NCI-H510A treated with DMSO at 0.1 percent for 48 hours (cell line): ENCODE results near the gene PLAC1.

Source experiments
- DNase-seq: peaks from one replicate; lab custom pipeline; 2025; lab: John Stamatoyannopoulos, UW

Gene PLAC1

GRCh38 chrX:134631426-134632346 is 26.6 kb downstream of the PLAC1 start:
- no peak for DNase-seq

GRCh38 chrX:134628663-134629062 is 29.6 kb downstream of the PLAC1 start:
- no peak for DNase-seq

DNA sequence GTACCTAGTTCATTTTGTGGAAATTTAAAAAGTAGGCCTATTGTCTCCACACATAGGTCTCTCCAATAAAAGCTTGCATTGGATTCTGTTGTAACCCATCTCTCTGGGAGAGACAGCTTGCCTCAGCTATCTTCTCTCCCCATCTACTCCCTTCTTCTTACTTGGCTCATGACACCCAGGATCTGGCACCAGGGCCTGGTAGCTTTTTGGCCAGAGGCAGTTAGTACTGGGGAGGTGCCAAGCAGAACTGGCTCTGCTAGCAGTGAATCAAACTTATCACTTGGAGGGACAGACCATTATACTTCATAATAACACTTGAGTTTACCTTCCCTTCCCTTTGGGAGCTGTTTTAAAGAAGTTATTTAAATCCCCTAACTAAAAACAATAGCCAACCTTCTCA is 31.8 kb downstream of the PLAC1 start:
- DNase-seq = no peak

DNA sequence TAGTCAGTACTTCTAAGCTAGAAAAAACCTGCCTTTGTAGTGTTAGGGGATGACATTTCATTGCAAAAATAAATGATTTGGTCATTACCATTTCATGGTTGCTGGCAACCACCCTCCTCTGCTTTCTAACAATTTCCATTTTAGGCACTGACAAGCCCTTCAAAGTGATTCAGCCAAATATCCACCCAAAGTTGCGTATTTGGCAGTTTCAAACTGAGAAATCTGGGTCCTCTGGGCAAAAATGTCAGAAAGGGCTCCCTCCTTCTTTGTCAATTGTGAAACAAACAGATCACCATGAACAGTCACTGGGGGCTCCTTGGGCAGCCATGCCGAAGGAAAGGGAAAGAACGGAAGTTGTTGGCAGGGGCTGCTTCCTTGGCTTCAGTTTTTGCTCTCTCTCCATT is 33.0 kb downstream of the PLAC1 start:
- no peak for DNase-seq

DNA sequence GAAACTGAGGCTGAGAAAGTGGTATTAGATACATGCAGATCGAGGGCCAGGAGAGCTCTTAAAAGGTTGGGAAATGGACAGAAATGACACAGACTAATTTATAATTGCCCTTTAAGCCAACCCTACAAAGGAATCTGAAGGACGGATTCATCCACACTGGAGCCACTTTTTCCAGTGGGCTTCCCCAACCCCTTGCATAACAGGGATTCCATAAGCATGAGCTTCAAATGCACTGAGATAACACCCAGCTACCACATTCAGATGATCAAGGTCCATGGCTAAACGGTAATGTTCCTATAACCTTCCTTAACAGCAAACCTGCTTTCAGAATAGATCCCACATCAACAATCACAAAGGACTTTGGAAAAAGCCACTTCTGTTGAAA is 34.2 kb downstream of the PLAC1 start:
- no peak for DNase-seq

DNA sequence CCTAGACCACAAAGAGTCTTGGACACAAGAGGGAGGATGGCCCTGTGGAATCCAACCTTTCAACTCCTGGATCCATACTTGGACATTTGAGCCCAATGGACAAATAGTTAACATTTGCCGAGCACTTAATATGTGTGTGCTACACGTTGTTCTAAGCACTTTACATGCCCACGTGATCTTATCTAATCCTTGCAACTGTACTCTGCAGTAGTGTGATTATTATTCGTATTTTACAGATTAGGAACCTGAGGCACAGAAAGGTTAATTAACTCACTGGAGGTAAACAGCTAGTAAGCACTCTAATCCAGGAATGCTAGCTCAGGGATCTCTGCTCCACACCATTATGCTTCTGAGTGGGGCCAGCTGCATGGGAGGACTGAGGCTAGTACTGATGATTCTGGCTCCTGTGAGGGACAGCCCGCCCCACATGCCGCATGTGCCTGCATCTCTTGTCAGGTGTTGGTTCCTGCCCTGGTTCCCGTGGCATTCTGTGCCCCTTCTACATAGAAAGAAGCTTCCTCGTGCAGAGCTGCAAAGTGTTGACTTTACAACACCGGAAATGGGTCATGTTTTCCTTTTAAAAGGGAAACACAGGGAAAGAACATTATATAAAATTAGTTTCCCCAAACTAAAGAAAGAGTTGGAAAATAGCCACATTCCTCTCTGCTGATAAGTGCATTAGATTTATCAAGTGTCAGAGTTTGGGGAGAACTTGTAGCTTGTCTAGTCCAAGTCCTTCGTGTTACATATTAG is 34.8 kb downstream of the PLAC1 start:
- DNase-seq = no peak

GRCh38 chrX:134622813-134623185 is 35.5 kb downstream of the PLAC1 start:
- DNase-seq = no peak

DNA sequence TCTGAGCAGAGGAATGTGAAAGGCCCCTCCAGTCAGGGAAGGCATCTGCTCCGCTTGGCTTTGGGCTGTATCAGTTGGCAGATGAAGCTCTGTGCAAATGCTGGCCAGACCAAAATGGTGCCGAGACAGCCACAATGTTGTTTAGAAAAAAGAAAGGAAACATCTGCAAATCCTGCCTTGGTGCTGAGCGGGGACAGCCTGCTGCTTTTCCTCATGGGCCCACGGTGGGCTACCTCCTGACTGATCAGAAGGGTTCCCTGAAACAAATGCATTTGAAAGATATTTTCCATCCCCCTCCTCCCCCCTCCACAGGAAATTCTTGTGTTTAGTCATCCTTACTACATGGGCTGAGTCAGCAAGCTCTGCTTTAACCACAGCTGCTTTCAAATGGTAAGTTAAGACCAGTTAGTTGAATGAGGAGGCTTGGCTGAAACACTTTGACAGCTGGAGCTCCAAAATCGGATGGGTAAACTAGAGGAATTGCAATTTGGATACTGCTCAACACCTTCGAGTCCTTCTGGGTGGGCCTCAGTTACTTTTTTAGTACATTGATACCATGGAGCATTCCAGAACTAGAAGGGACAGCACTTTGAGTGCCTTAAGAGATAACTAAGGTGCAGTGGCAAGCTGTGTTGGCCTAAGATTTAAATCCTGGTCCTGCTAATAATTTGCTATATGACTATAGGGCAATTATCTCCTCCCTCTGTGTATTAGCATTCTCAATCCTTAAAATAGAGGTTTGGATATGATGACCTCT is 36.0 kb downstream of the PLAC1 start:
- DNase-seq = no peak

DNA sequence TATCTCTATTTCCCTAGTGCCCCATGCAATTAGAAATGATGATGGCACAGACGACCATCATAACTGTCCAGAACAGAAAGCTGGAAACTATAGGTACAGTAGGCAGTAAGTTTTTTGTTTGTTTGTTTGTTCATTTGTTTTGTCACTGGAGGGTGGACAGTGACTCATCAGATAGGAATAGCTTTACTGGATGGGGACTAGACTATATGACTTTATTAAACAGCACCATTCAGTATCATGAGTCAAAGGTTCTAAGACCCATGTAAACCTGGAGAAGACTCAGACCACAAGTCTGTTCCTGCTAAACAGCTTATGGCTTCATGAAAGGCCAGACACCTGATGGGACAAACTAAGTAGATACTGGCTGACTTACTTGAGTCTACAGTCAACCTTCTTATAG is 38.4 kb downstream of the PLAC1 start:
- no peak for DNase-seq

DNA sequence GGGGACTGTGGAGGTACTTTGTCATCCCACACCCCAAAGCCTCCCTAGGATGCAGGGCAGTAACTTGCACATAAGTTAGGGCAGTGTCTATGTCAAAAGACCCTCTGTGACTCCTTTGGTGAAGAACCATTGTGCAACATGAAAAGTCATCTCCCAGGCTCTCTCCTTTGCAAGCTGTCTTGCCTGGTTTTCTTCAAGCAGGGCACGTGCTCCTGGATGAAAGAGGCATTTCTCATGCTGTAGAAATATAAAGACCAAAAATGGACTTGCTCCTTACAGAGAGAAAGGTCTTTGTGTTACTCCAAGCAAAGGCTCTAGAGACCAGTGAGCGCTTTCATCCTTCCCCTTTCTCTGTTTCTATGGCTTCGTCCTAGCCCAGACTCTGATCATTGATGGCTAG is 44.9 kb downstream of the PLAC1 start:
- no peak for DNase-seq

- no peak for DNase-seq
Observed at GRCh38 chrX:134608153-134608552, 50.1 kb downstream of the PLAC1 start.

GRCh38 chrX:134607523-134607922 is 50.7 kb downstream of the PLAC1 start:
- no peak for DNase-seq

DNA sequence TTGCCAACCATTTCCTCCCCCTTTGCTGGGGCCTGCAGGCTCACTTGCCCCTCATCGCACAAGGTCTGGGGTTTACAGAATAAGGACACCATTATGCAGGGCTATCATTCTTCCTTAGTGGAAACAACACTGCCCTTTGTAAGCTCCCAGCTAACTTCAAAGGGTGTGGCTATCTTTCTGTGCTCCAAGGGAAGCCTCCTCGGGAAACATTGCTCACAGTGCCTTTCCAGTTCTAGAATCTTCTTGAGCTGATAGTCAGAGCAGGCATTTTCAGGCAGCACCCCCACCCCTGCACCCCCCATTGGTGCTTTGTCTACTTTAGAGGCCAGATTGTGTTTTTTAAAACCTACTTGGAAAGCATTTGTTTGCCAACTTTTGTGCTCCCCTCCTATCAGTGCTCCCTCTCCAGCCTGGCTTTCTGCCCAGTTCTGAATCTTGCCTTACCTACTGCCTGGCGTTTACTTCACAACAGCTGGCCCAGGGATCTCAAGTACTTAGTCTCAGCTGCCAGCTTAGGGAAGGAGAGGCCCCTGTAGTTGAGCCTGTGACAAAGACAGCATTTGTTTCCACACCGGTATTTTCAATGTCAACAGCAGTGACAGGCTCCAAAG is 53.5 kb downstream of the PLAC1 start:
- DNase-seq = peak; percentile 82

- DNase-seq = no peak
Observed at GRCh38 chrX:134603806-134604700, 54.2 kb downstream of the PLAC1 start.

DNA sequence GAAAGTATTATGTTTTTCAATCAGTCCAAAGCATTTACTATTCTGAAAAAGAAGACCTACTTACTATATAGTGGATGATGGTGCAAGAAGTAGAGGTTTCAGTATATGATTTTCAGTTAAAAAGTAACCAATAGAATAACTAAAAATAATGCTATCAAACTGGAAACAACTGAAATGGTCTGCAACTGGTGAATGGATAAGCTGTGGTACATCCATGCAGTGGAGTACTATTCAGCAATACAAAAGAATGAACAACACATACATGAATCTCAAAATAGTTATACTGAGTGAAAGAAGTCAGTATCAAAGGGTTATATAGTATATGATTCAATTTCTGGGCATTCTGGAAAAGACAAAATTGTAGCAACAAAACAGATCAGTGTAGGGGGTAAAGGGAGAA is 55.9 kb downstream of the PLAC1 start:
- no peak for DNase-seq

DNA sequence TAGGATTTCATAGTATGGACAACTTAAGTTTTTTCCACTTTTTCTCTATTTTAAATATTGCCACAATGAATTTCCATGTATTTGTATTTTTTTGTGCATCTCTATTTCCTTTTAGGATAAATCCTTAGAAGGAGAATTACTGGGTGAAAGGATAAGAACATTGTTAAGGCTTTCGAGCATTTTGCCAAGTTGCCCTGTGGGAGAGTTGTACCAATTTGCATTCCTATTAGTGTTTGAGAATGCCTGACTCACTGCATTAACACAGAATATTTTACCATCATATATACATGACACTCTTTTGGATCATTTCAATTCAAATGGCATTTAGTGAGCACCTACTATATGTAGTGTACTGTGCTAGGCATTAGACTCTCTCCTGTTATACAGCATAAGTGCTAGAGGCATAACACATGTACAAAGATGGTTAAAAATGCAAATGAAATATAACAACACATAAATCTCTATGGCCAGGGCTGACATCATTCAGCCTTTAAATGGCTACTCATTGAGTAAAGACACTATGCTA is 57.0 kb downstream of the PLAC1 start:
- DNase-seq = no peak

GRCh38 chrX:134600714-134601113 is 57.6 kb downstream of the PLAC1 start:
- no peak for DNase-seq

DNA sequence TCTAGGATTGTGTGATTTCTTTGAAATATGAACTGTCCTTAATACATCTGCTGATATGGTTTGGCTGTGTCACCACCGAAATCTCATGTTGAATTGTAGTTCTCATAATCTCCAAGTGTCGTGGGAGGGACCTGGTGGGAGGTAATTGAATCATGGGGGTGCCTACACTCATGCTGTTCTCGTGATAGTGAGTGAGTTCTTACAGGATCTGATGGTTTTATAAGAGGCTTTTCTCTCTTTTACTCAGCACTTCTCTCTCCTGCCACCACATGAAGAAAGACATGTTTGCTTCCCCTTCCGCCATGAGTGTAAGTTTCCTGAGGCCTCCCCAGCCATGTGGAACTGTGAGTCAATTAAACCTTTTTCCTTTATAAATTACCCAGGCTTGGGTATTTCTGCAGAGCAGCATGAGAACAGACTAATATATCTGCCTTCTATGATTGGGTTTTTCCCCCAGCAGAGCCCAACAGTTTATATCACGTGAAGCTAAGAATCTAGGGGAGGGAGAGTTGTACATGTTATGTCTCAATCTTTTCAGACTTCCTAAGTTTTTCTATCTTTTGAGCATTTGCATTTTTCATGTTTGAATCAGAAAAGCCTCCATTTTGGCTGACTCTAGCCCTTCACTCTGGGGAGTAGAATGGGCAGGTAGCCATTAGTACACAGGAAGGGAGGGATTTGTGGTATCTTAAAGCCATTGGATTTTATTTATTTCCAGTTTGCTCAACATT is 58.9 kb downstream of the PLAC1 start:
- no peak for DNase-seq

DNA sequence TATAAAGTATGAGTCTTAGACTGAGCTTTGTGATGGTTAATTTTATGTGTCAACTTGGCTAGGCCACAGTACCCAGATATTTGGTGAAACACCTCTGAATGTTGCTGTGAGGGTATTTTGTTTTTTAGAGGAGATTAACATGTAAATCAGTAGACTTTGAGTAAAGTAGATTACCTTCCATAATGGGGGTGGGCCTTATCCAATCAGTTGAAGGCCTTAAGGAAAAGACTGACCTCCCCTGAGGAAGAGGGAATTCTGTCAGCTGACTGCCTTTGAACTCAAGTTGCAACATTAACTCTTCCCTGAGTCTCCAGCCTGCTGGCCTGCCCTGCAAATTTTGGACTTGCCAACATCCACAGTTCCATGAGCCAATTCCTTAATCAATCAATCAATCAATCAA is 66.0 kb downstream of the PLAC1 start:
- DNase-seq = no peak

DNA sequence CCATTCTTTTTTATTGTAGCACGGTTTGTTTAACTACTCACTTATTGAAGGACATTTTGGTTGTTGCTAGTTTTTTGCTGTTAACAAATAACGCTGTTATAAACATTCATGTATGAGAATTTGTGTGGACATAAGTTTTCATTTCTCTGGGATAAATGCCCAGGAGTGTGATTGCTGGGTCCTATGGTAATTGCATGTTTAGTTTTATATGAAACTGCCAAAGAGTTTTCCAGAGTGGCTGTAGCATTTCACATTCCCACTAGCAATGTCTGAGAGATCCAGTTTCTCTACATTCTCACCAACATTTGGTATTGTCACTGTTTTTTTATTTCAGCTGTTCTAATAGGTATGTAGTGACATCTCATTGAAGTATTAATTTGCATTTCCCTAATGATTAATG is 66.8 kb downstream of the PLAC1 start:
- DNase-seq = no peak
